Neural progenitor cell (in vitro differentiated cells): Measurements from ENCODE around the gene MAP2K1.
"Not testable (repeated sequence)": the region's sequence is repeated elsewhere in the genome, so short reads cannot be mapped to it uniquely, and the experiment has no call there.

ENCODE experiments used
- CTCF ChIP-seq: fragments of 200-600 bp; sonication (generic); IDR thresholded peaks from 2 replicates; pipeline ENCODE4 v1.5.1; 2017; ENCODE audit warnings: antibody characterized with exemption, mild to moderate bottlenecking
- EZH2 ChIP-seq: fragments of 200-600 bp; sonication (generic); IDR thresholded peaks from 2 replicates; pipeline ENCODE4 v1.6.1; 2017; ENCODE audit warnings: antibody characterized with exemption, mild to moderate bottlenecking, moderate library complexity
- EZH2phosphoT487 ChIP-seq: fragments of 200-600 bp; sonication (generic); IDR thresholded peaks from 2 replicates; pipeline ENCODE4 v1.6.1; 2017; ENCODE audit warnings: antibody characterized with exemption

- TF ChIP-seq EZH2, CTCF, EZH2phosphoT487: not testable (repeated sequence)
Measured at GRCh38 chr15:66467162-66468040, 80.7 kb downstream of the MAP2K1 start.
